ENCODE results near the gene CDK1. TPM values are rescaled to one million over a fixed set of nuclear protein-coding genes. Genes with fewer than 3 reads are reported as not detected.
A peak's percentile ranks its signal among the peaks of the same experiment; 100 is the strongest.

The CDK1 gene
- total RNA-seq = 40.3 TPM

- peak; percentile 98 for DNase-seq
Measured at GRCh38 chr10:60778214-60778970, at the start of gene CDK1. Gene CDK1, plus strand, starts transcription at chr10:60778478. Its CDS starts 1,688 bp downstream, at chr10:60780166.

DNA sequence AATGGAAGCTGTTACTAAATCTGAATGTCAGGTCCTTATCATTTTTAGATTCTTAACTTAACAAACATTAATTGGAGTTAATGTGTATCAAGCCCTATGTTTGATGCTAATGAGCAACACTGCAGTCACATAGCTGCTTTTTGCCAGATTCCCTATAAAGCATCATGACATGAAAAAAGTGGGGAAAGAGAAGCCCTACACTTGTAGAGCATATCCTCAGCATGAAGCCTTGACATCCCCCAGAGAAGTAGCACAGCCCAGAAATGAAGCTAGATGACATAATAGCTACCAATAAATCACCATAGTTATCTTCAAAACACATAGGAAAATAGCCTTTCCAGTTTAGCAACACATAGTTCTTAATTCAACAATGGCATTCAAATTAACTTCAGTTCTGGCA lies 49.2 kb upstream of the CDK1 start:
- no peak for DNase-seq

DNA sequence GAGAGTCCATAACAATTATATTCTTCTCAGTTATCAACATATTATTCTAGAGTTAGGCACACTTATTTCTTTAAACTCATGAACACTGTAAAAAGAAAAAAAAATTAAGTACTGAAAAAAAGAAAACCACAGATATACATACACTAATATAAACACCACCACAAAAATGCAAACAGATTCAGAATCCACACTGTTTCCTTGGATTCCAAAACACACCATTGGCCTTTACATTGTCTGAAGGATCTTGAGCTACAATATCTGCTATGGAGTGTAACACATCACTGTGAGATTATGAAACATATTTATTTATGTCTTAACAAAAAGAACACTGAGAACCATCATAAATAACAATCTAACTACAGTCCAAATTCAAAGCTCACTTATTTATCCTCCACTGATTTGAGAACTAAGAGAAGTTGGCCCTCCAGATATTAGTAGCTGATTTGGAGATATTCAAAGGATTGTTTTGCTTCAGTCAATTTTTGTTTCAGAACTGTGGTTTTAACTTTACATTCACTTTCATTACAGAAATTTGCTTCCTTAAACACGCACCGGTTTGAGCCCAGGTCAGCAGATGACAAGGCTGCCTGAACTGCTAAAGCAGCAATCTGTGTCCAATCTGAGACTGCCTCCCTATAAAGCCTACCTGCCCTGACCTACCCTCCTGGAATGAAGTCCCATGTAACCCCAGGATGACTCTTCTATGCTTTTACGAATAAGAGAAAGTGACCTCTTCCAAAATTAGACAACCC lies 47.0 kb upstream of the CDK1 start:
- DNase-seq = no peak

- no peak for DNase-seq
Measured at GRCh38 chr10:60732198-60732806, 46.0 kb upstream of the CDK1 start.

- DNase-seq = no peak
Measured at GRCh38 chr10:60732807-60733516, 45.3 kb upstream of the CDK1 start.

GRCh38 chr10:60733517-60733822 lies 44.8 kb upstream of the CDK1 start:
- DNase-seq = no peak

- DNase-seq = no peak
Measured at GRCh38 chr10:60733826-60734225, 44.5 kb upstream of the CDK1 start.

DNA sequence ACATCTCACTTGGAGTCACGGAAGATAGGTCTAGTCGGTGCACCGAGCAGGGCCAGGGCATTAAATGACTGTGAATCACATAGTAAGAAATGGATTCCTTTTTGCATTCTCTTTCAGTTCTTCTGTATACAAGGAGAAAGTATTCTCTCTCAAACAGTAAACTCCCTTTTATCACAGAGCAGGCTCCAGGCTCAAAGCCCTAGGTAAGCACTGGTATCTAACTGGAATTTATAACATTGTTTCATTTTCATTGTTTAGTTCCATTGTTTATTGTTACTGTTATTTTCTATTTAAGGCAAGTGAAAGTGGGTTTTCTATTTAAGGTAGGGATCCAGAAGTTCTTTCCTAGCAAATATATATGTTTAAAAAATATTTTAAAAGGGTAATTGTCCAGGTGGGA lies 44.1 kb upstream of the CDK1 start:
- DNase-seq = no peak

DNA sequence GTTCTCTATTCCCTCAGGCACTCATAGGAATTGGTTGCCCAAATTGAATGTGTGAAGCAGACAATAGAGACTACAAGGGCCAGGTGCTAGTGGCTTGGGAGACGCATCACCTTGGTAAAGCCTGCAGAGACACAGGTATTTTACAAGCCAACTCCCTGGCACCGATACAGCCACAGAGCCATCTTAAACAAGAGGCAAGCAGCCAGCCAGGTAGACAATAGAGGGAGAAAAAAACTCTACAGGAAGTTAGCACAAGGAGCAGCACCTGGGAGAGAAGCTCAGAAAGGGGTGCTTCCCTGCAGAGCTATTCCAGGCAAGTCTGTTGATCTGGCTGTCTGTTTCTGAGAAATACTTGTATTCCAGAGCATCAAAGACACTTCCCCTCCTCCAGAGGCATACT lies 43.0 kb upstream of the CDK1 start:
- no peak for DNase-seq

GRCh38 chr10:60737242-60737641 lies 41.0 kb upstream of the CDK1 start:
- DNase-seq = no peak

GRCh38 chr10:60739558-60739957 lies 38.7 kb upstream of the CDK1 start:
- DNase-seq = no peak

DNA sequence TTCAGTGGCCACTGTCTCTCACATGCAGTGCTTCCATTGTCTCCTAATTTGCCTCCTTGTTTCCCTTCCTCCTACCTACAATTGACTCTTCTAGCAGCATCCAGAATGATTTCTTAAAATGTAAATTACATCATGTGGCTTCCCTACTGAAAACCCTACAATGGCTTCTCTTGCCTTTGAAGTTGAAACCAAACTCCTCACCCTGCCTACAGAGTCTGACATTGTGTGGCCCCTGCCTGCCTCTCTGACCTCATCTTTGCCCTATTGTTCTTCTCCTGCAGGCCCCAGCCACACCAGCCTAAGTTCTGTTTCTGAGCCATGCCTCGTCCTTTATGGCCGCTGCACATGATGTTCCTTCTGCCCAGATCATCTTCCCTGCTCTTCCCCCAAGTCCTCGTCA lies 35.8 kb upstream of the CDK1 start:
- DNase-seq = no peak

DNA sequence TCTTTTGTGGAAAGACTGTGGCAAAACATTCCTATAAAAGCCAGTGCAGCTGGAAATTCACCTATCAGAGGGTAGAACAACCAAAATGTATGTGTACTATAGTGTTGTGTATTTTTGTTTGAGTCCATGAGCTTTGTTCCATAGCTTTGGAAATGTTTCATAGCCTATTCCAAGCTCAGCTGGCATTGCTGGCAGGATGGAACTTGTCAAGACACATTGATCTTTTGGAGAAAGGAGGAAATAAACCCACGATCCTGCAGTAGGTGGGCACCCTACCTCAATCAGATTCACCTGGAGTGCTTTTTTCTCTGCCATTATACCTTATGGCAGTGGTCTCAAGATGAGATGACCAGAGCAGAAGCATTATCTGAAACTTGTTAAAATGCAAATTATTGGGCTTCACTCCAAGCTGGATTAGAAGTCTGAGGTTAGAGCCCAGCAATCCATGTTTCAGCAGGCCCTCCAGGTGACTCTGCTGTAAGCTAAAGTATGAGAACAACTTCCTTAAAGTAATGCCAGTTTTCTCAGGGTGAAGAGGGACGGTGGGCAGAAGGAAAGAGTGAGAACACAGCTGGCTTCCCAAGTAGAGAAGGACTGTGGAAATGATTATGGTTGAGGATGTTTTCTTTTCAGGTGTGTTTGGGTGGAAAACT lies 30.3 kb upstream of the CDK1 start:
- DNase-seq = no peak

DNA sequence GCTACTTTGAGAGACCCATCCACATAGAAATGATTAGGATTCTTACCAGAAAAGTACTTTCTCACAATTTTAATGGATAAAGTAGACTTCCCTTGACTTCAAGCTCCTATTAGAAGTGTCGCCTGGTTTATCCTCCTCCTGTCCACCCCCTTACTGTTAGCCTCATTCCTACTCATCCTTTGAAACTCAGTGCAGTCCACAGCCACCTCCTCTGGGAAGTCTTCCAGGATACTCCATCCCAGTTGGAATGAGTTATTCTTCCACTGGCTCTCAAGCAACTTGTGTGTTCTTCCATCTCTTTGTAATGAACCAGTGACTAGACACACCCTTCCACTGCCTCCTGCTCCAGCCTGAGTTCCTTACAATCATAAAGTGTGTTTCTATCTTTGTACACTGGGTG lies 25.1 kb upstream of the CDK1 start:
- no peak for DNase-seq

- no peak for DNase-seq
Measured at GRCh38 chr10:60753817-60754216, 24.5 kb upstream of the CDK1 start.

DNA sequence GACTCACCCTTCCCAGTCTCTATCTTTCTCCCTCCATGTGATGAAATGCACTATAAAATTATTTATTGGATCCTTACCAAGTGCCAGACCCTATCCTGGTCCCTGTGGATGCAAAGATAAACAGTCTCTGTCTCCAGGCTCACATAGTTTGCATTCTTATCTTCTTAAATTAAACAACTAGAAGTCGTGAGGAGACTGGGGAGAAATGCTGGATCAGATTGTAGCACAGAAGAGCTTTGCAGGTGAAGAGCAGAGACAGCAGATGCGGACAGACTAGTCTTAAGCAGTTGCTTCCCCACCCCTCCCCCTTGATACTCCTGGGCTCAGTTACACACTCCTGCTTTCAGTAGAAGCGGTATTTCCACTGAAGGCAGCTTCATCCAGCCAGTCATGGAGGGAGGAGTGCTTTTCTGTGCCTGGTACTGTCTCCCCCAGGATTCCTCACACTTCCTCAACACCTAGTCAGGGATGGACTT lies 20.8 kb upstream of the CDK1 start:
- DNase-seq = no peak

DNA sequence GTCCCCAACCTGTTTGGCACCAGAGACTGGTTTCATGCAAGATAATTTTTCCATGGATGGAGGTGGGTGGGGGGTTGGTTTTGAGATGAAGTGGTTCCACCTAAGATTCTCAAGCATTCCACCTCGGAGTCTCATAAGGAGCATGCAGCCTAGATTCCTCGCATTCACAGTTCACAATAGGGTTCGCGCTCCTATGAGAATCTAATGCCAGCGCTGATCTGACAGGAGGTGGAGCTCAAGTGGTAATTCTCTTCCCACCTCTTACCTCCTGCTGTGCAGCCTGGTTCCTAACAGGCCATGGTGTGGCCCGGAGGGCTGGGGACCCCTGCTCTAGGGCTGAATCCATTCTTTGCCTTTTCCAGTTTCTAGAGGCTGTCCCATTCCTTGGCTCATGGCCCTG lies 19.1 kb upstream of the CDK1 start:
- no peak for DNase-seq

- DNase-seq = no peak
Measured at GRCh38 chr10:60760711-60761210, 17.5 kb upstream of the CDK1 start.

GRCh38 chr10:60762554-60762953 lies 15.7 kb upstream of the CDK1 start:
- no peak for DNase-seq

- DNase-seq = no peak
Measured at GRCh38 chr10:60767424-60767823, 10.9 kb upstream of the CDK1 start.

- no peak for DNase-seq
Measured at GRCh38 chr10:60769406-60769805, 8.9 kb upstream of the CDK1 start.

GRCh38 chr10:60777696-60778213 lies 523 bp upstream of the CDK1 start:
- no peak for DNase-seq
